Activated CD4-positive, alpha-beta T cell treated with anti-CD3 and anti-CD28 coated beads, Interleukin-2, amount 10 ng/mL, durations not matched to agents 7 days and 5 days (primary cell): Measurements from ENCODE around the gene SENP5. TPM values are rescaled to one million over a fixed set of nuclear protein-coding genes. Genes with fewer than 3 reads are reported as not detected.

Experiments used
- CTCF ChIA-PET: fragments of 350-600 bp; sonication (Branson Sonifier 250); formaldehyde crosslinking; loops from one replicate; lab custom pipeline; 2021; ENCODE audit warnings: antibody characterized with exemption; lab: Charles Lee
- POLR2A ChIA-PET: fragments of 350-600 bp; sonication (Branson Sonifier 250); formaldehyde crosslinking; loops from one replicate; lab custom pipeline; 2021; ENCODE audit warnings: antibody characterized with exemption; lab: Charles Lee
- DNase-seq: peaks from one replicate; pipeline ENCODE4 v3.0.0-alpha.2; 2020
- H3K27ac Mint-ChIP-seq: one replicate; pipeline ENCODE4 v1.8.0; 2021; ENCODE audit warnings: mild to moderate bottlenecking, moderate library complexity, mixed read lengths
- H3K27me3 Mint-ChIP-seq: one replicate; pipeline ENCODE4 v1.8.0; 2021; ENCODE audit warnings: mixed read lengths
- H3K36me3 Mint-ChIP-seq: one replicate; pipeline ENCODE4 v1.8.0; 2021; ENCODE audit warnings: low read depth, mixed read lengths
- H3K4me1 Mint-ChIP-seq: one replicate; pipeline ENCODE4 v1.8.0; 2021; ENCODE audit warnings: mixed read lengths
- H3K4me3 Mint-ChIP-seq: one replicate; pipeline ENCODE4 v1.8.0; 2021; ENCODE audit warnings: mild to moderate bottlenecking, moderate library complexity, mixed read lengths
- H3K9me3 Mint-ChIP-seq: one replicate; pipeline ENCODE4 v1.8.0; 2021; ENCODE audit warnings: mixed read lengths
- total RNA-seq, 2 experiments: library from RNA; stranded (reverse); gene quantifications; one replicate each; pipeline ENCODE4 v1.2.3, GENCODE V29; 2021

The SENP5 gene
- total RNA-seq, 2 experiments from 2014 or later = 31.1 to 32.4 TPM

DNA sequence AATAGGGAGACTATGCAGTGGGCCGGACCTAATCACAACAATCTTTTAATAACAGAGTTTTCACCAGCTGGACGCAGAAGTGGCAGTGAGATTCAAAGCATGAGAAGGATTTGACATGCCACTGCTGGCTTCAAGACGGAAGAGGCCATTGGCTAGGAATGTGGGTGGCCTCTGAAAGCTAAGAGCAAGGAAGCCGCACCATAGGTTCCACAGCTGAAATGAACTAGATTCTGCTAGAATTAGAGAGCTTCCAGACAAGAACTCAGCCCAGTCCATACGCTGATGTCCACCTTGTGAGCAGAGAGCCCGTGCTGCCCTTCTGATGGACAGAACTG is 81.5 kb downstream of the SENP5 start:
- Mint-ChIP-seq H3K27ac (no peak overlapping the region), H3K4me3 (no peak overlapping the region), H3K27me3 (peaks cover 6% of the 10 kb centered on the region), H3K9me3 (no peaks in the 10 kb centered on the region), H3K4me1 (peaks cover 4% of the 10 kb centered on the region), H3K36me3 (peaks cover 3% of the 10 kb centered on the region)
- CTCF ChIA-PET = interaction anchor here (0.7 to 0.8 kb wide), 3 partner anchors 18 to 420 kb away, joined by 3 to 4 read pairs (median 3); no protein-coding TSS in a partner anchor
- no peak for DNase-seq
- POLR2A ChIA-PET = no interaction called here

DNA sequence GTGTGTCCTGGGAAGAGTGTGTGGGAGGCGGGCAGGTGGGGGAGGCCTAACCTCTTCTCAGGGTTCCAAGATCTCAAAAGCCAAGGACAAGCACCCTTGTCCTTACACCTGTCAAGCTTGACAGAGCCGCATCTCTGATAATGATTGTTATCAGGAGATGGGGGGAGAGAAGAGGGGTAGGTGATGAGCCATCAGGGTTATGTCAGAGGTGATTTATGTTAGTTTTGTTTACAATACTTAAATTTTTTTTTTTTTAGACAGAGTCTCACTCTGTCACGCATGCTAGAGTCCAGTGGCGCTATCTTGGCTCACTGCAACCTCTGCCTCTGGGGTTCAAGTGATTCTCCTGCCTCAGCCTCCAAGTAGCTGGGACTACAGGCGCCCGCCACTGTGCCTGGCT is 82.0 kb downstream of the SENP5 start:
- no peak overlapping the region for H3K27ac Mint-ChIP-seq
- H3K4me1 Mint-ChIP-seq = no peaks in the 10 kb centered on the region
- peaks cover 8% of the 10 kb centered on the region for H3K27me3 Mint-ChIP-seq
- no peaks in the 10 kb centered on the region for H3K36me3 Mint-ChIP-seq
- no peak for DNase-seq
- CTCF ChIA-PET = interaction anchor here (0.7 to 0.8 kb wide), 3 partner anchors 18 to 421 kb away, joined by 3 to 4 read pairs (median 3); no protein-coding TSS in a partner anchor
- H3K4me3 Mint-ChIP-seq = no peak overlapping the region
- POLR2A ChIA-PET = no interaction called here
- no peaks in the 10 kb centered on the region for H3K9me3 Mint-ChIP-seq

DNA sequence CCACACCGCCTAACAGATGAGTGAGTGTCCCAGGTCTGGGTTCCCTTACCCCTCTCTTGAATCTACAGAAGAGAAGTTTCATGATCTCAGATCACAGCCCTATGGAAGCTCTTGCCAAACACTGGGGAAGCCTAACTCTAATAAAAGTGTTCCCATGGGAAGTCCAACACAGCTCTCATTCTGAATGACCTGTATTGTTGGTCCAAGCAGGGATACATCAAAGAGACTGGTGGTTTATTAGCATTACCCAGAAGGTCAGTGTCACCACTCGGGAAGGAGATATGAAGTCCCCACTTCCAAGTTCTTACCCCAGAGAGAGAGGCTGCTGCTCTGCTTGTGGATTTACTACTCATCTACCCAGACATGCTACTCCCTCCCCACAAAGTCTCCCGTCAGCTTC is 83.7 kb downstream of the SENP5 start:
- no peak for DNase-seq
- H3K4me1 Mint-ChIP-seq = no peaks in the 10 kb centered on the region
- no peaks in the 10 kb centered on the region for H3K9me3 Mint-ChIP-seq
- H3K27ac Mint-ChIP-seq = no peak overlapping the region
- no peaks in the 10 kb centered on the region for H3K36me3 Mint-ChIP-seq
- ChIA-PET POLR2A (interaction anchor here (0.7 kb wide), 1 partner anchor 15 kb away, joined by 3 read pairs; no protein-coding TSS in a partner anchor), CTCF (interaction anchor here (0.9 to 1.0 kb wide), 2 partner anchors 9 kb away, joined by 6 read pairs; partner anchors contain the start of gene NCBP2)
- no peak overlapping the region for H3K4me3 Mint-ChIP-seq
- H3K27me3 Mint-ChIP-seq = peaks cover 10% of the 10 kb centered on the region

DNA sequence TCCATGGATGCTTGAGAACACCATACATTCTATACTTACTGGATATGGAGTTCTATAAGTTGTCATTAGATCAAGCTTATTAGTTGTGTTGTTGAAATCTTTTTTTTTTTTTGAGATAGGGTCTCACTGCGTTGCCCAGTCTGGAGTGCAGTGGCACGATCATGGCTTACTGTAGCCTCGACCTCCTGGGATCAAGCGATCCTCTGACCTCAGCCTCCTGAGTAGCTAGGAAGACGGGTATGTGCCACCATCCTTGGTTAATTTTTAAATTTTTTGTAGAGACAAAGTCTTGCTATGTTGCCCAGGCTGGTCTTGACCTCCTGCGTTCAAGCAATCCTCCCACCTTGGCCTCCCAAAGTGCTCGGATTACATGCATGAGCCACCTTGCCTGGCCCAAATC is 87.1 kb downstream of the SENP5 start:
- Mint-ChIP-seq H3K4me3 (no peak overlapping the region), H3K9me3 (no peaks in the 10 kb centered on the region), H3K27me3 (peaks cover 10% of the 10 kb centered on the region), H3K27ac (no peak overlapping the region), H3K36me3 (no peaks in the 10 kb centered on the region), H3K4me1 (no peaks in the 10 kb centered on the region)
- POLR2A ChIA-PET = no interaction called here
- DNase-seq = no peak
- CTCF ChIA-PET = interaction anchor here (0.6 to 2.5 kb wide), 3 partner anchors 12 to 565 kb away, joined by 3 to 14 read pairs (median 3); partner anchors contain the start of gene NCBP2

DNA sequence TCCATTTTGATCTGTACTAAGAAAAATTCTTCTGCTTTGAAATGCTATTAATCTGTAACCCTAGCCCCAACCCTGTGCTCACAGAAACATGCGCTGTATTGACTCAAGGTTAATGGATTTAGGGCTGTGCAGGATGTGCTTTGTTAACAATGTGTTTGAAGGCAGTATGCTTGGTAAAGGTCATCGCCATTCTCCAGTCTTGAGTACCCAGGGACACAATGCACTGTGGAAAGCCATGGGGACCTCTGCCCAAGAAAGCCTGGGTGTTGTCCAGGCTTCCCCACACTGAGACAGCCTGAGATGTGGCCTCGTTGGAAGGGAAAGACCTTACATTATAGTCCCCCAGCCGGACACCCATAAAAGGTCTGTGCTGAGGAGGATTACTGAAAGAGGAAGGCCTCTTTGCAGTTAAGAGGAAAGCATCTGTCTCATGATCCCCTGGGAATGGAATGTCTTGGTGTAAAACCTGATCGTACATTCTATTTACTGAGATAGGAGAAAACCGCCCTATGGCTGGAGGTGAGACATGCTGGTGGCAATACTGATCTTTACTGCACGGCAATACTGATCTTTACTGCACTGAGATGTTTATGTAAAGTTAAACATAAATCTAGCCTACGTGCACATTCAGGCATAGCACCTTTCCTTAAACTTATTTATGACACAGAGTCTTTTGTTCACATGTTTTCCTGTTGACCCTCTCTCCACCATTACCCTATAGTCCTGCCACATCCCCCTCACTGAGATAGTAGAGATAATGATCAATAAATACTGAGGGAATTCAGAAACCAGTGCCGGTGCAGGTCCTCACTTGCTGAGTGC is 94.6 kb downstream of the SENP5 start:
- DNase-seq = no peak
- Mint-ChIP-seq H3K4me1 (peaks cover 3% of the 10 kb centered on the region), H3K9me3 (no peaks in the 10 kb centered on the region), H3K4me3 (no peak overlapping the region), H3K27ac (no peak overlapping the region), H3K27me3 (no peaks in the 10 kb centered on the region), H3K36me3 (peaks cover 10% of the 10 kb centered on the region)
- POLR2A ChIA-PET = no interaction called here
- CTCF ChIA-PET = no interaction called here

DNA sequence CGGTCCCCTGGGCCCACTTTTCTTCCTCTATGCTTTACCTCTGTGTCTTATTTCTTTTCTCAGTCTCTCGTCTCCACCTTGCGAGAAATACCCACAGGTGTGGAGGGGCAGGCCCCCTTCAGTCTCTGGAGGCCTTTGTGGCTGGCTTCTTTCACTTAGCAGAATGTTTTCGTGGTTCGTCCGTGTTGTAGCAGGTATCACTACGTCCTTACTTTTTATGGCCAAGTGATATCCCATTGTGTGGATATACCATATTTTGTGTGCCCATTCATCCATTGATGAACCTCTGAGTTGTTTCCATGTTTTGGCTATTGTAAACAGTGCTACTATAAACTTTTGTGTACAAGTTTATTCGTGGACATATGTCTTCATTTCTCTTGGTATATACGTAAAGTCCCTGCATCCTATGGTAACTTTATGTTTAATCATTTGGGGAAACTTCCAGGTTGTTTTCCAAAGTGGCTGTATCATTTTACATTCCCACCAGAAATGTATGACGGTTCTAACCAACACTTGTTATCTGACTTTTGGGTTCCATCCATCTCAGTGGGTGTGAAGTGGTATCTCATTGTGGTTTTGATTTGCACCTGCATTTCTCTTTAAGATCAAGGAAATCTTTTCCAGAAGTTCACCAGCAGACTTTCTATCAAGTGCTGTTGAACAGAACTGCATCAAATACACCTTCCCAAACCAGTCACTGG is 95.4 kb downstream of the SENP5 start:
- Mint-ChIP-seq H3K9me3 (no peaks in the 10 kb centered on the region), H3K4me1 (peaks cover 9% of the 10 kb centered on the region), H3K4me3 (no peak overlapping the region), H3K27me3 (peaks cover 4% of the 10 kb centered on the region), H3K27ac (no peak overlapping the region), H3K36me3 (peaks cover 12% of the 10 kb centered on the region)
- DNase-seq = no peak
- ChIA-PET POLR2A (no interaction called here), CTCF (no interaction called here)

DNA sequence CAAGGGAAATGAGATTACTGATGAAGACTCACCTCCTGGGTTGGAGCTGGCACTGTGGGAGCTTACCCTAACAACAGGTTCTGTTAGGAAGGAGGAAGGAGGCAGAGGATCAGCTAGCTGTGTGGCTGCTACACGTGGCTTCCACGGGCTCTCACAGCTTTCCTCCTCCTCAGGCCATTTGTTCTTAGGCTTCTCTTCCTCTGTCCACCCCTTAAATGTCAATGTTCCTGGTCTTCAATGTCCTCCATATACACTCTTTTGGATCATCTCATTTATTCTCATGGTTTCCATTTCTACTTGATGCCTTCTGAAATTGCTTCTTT is 95.9 kb downstream of the SENP5 start:
- Mint-ChIP-seq H3K27ac (no peak overlapping the region), H3K4me3 (no peak overlapping the region), H3K36me3 (peaks cover 12% of the 10 kb centered on the region), H3K27me3 (peaks cover 4% of the 10 kb centered on the region), H3K4me1 (peaks cover 11% of the 10 kb centered on the region), H3K9me3 (no peaks in the 10 kb centered on the region)
- POLR2A ChIA-PET = no interaction called here
- no peak for DNase-seq
- CTCF ChIA-PET = no interaction called here

DNA sequence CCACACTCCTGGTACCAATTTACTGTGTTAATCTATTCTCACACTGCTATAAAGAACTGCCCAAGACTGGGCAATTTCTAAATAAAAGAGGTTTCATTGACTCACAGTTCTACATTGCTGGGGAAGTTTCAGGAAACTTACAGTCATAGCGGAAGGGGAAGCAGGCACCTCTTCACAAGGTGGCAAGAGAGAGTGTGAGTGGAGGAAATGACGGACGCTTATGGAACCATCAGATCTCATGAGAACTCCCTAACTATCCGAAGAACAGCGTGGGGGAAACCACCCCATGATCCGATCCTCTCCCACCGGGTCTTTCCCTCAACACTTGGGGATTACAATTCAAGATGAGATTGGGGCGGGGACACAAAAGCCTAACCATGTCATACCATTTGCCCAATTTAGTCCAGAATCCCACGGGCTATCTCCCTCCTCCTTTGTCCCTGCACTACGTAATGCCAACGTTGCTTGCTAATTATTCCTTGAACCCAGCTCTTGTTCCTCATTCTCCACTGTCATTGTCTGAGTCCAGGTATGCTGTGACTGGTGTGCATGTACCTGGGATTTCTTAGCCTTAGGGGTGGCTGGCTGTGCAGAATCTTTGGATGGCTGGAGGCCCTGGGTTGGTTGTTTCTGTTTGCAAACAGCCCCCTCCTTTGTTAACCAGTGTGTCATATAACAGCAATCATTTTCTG is 97.5 kb downstream of the SENP5 start:
- H3K27ac Mint-ChIP-seq = no peak overlapping the region
- peaks cover 14% of the 10 kb centered on the region for H3K4me1 Mint-ChIP-seq
- H3K27me3 Mint-ChIP-seq = peaks cover 6% of the 10 kb centered on the region
- H3K4me3 Mint-ChIP-seq = no peak overlapping the region
- H3K36me3 Mint-ChIP-seq = peaks cover 12% of the 10 kb centered on the region
- no peaks in the 10 kb centered on the region for H3K9me3 Mint-ChIP-seq
- ChIA-PET CTCF (interaction anchor here (0.6 kb wide), 1 partner anchor 327 kb away, joined by 3 read pairs; no protein-coding TSS in a partner anchor), POLR2A (no interaction called here)
- no peak for DNase-seq

DNA sequence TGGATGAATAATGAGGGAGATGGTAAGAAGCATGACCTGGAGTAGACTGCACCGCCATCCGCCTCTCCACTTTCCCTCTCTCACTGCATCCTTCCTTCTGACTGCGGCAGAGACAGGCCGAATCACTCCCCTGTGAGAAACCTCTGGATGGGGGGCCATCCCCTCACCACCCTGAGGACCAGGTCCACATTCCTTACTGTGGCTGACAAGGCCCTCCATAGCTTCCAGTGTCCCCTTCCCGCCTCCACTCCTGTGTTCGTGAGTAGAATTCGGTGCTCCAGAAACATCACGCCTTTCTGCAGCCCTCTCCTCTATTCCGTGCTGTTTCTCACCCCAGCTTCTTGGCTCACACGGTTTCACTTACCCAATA is 98.1 kb downstream of the SENP5 start:
- DNase-seq = no peak
- Mint-ChIP-seq H3K4me3 (no peak overlapping the region), H3K27ac (no peak overlapping the region), H3K9me3 (no peaks in the 10 kb centered on the region), H3K4me1 (peaks cover 18% of the 10 kb centered on the region), H3K27me3 (peaks cover 11% of the 10 kb centered on the region), H3K36me3 (peaks cover 12% of the 10 kb centered on the region)
- ChIA-PET POLR2A (no interaction called here), CTCF (interaction anchor here (0.6 to 1.3 kb wide), 2 partner anchors 23 to 328 kb away, joined by 3 read pairs; partner anchors contain the start of gene NCBP2)

DNA sequence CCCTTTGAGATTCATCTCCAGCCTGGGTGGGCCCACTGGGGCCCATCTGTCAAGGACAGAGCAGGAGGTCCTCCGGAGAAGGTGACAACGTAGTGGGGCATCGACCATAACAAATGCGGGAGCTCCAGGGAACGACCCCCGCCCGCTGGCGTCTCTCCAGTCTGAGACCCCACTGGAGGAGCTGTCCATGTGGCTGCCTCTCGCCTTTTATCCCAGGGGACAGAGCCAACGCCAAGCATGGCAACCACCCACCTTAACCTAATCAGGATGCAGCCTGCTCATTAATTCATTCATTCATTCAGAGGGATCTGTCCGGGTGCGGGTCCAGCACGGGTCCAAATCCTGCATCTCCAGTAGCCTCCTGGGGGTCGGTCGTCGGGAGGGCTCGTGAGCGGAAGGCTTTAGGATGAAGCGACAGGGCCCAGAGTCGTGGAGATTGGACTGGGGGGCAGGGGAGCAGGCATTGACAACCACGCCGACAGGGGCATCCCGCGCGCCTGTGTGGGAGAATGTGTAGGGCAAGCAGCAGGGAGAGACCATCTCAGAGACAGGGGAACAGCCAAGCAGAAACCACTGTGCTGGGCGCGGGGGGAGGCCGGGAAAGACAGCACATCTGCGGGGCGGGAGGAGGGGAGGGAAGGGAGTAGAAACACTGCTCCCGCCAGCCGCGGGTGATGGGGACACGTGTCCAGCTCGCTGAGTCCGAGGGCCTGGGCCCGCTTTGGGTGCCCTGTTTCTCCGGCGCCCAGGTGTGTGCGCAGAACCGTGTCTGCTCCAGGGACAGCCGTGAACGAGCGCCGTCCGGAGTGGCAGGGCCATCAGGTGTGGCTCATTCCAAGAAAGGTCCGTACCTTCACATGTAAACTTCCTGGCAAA is 99.0 kb downstream of the SENP5 start:
- Mint-ChIP-seq H3K9me3 (no peaks in the 10 kb centered on the region), H3K27me3 (peaks cover 19% of the 10 kb centered on the region), H3K4me1 (peaks cover 18% of the 10 kb centered on the region), H3K4me3 (peak overlapping the region; percentile 20), H3K27ac (no peak overlapping the region), H3K36me3 (peaks cover 12% of the 10 kb centered on the region)
- ChIA-PET POLR2A (no interaction called here), CTCF (interaction anchor here (0.6 to 1.3 kb wide), 2 partner anchors 17 to 24 kb away, joined by 3 to 4 read pairs; partner anchors contain the start of gene NCBP2)
- DNase-seq = no peak

DNA sequence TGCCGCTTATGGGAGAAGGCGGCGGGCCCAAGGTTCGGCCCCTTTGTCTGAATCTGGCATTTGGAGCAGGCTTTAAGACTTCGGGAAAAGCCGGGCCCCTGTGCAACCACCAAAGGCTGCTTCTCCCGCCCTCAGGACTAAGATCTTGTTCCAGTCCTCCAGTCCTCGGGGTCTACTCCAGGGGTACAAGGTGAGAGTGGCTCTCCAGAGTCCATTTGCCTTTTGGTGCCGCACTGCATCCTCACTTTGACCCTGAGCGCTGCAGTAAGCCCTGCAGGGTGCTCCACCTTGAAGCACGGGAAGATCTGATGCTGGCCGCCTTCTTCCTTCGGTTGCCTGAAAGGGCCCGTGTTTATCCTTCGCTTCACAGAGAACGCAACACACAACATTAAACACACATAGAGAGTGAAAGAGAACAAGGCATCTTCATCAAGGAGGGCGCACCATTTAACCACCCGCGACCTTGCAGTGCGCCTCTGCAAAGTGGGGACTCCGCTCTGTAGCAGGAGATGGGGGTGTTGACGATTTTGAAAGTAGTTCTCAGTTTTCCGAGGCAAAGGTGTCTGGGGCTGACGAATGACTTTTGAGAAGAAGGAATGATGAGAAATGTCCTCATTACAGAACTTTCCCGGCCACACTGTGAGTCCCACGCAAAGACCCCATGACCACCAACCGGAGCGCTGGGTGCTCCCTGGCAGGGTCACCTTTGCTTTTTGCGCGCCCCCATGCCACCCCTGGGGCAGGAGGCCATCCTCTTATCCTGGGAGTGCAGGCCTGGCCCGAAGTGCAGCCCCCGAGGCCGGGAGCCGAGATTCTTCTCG is 99.9 kb downstream of the SENP5 start:
- CTCF ChIA-PET = interaction anchor here (0.6 kb wide), 1 partner anchor 18 kb away, joined by 4 read pairs; no protein-coding TSS in a partner anchor
- peaks cover 12% of the 10 kb centered on the region for H3K36me3 Mint-ChIP-seq

More for the DNA sequence above, 99.9 kb downstream of the SENP5 start:
- no peak overlapping the region for H3K27ac Mint-ChIP-seq
- peak overlapping the region; percentile 73 for H3K4me3 Mint-ChIP-seq
- no peak for DNase-seq
- POLR2A ChIA-PET = no interaction called here
- no peaks in the 10 kb centered on the region for H3K9me3 Mint-ChIP-seq
- H3K27me3 Mint-ChIP-seq = peaks cover 19% of the 10 kb centered on the region
- peaks cover 18% of the 10 kb centered on the region for H3K4me1 Mint-ChIP-seq
